Glutamatergic neuron (in vitro differentiated cells): ENCODE measurements around the gene CASP14. TPM values are rescaled to one million over a fixed set of nuclear protein-coding genes. Genes with fewer than 3 reads are reported as not detected.

Experiments used
- DNase-seq: peaks from one replicate; pipeline ENCODE4 v3.0.0; 2022
- H3K27ac Mint-ChIP-seq: one replicate; pipeline ENCODE4 v1.8.0; 2020; ENCODE audit warnings: mild to moderate bottlenecking, mixed read lengths, inconsistent platforms; ENCODE audit not compliant: unreplicated experiment
- H3K27me3 Mint-ChIP-seq: one replicate; pipeline ENCODE4 v1.8.0; 2020; ENCODE audit warnings: mild to moderate bottlenecking, moderate library complexity, mixed read lengths, inconsistent platforms; ENCODE audit not compliant: unreplicated experiment
- H3K36me3 Mint-ChIP-seq: one replicate; pipeline ENCODE4 v1.8.0; 2020; ENCODE audit warnings: mild to moderate bottlenecking, mixed read lengths, inconsistent platforms; ENCODE audit not compliant: unreplicated experiment
- H3K4me1 Mint-ChIP-seq: one replicate; pipeline ENCODE4 v1.8.0; 2020; ENCODE audit warnings: mild to moderate bottlenecking, low read depth, mixed read lengths, inconsistent platforms; ENCODE audit not compliant: unreplicated experiment
- H3K4me3 Mint-ChIP-seq: one replicate; pipeline ENCODE4 v1.8.0; 2020; ENCODE audit warnings: mild to moderate bottlenecking, mixed read lengths, inconsistent platforms; ENCODE audit not compliant: unreplicated experiment
- H3K9me3 Mint-ChIP-seq: one replicate; pipeline ENCODE4 v1.8.0; 2020; ENCODE audit warnings: mild to moderate bottlenecking, moderate library complexity, mixed read lengths, inconsistent platforms; ENCODE audit not compliant: unreplicated experiment
- CTCF ChIP-seq: fragments of 200-600 bp; sonication (generic); IDR thresholded peaks from one replicate; pipeline ENCODE4 v1.5.0; 2021; ENCODE audit not compliant: partially characterized antibody, unreplicated experiment
- total RNA-seq: library from RNA; stranded (reverse); fragmentation: NEBNext Ultra II Directional; extraction: Animal tissue kit (Norgen Biotek cat#: 25700); gene quantifications from one replicate; pipeline ENCODE4 v1.2.1, GENCODE V29; 2021; ENCODE audit not compliant: unreplicated experiment

CASP14 gene
- total RNA-seq, 1 donor from 2014 or later = not detected

- no peak overlapping the region for H3K4me3 Mint-ChIP-seq
- no peaks in the 10 kb centered on the region for H3K4me1 Mint-ChIP-seq
- H3K27me3 Mint-ChIP-seq = no peaks in the 10 kb centered on the region
- H3K27ac Mint-ChIP-seq = no peak overlapping the region
- TF ChIP-seq CTCF = no peak
- H3K9me3 Mint-ChIP-seq = no peaks in the 10 kb centered on the region
- DNase-seq = no peak
- H3K36me3 Mint-ChIP-seq = no peaks in the 10 kb centered on the region
These were observed 20.8 kb upstream of the CASP14 start for GRCh38 chr19:15028490-15028889.

GRCh38 chr19:15031675-15032074 lies 17.6 kb upstream of the CASP14 start:
- no peak for DNase-seq
- Mint-ChIP-seq H3K9me3 (no peaks in the 10 kb centered on the region), H3K4me1 (no peaks in the 10 kb centered on the region), H3K27me3 (peaks cover 4% of the 10 kb centered on the region), H3K27ac (no peak overlapping the region), H3K36me3 (no peaks in the 10 kb centered on the region), H3K4me3 (no peak overlapping the region)
- TF ChIP-seq CTCF = no peak

- Mint-ChIP-seq H3K4me3 (no peak overlapping the region), H3K27ac (no peak overlapping the region), H3K27me3 (peaks cover 4% of the 10 kb centered on the region), H3K9me3 (no peaks in the 10 kb centered on the region), H3K4me1 (no peaks in the 10 kb centered on the region), H3K36me3 (no peaks in the 10 kb centered on the region)
- TF ChIP-seq CTCF = no peak
- DNase-seq = no peak
These were observed 13.4 kb upstream of the CASP14 start for GRCh38 chr19:15035795-15036311.

GRCh38 chr19:15037586-15037985 lies 11.7 kb upstream of the CASP14 start:
- no peak for TF ChIP-seq CTCF
- H3K4me3 Mint-ChIP-seq = no peak overlapping the region
- H3K27me3 Mint-ChIP-seq = peaks cover 4% of the 10 kb centered on the region
- no peak overlapping the region for H3K27ac Mint-ChIP-seq
- DNase-seq = no peak
- H3K36me3 Mint-ChIP-seq = no peaks in the 10 kb centered on the region
- no peaks in the 10 kb centered on the region for H3K4me1 Mint-ChIP-seq
- H3K9me3 Mint-ChIP-seq = no peaks in the 10 kb centered on the region

GRCh38 chr19:15038294-15038693 lies 11.0 kb upstream of the CASP14 start:
- Mint-ChIP-seq H3K36me3 (no peaks in the 10 kb centered on the region), H3K9me3 (no peaks in the 10 kb centered on the region)

More at GRCh38 chr19:15038294-15038693, 11.0 kb upstream of the CASP14 start:
- TF ChIP-seq CTCF = no peak
- DNase-seq = no peak
- no peak overlapping the region for H3K27ac Mint-ChIP-seq
- no peaks in the 10 kb centered on the region for H3K4me1 Mint-ChIP-seq
- no peak overlapping the region for H3K4me3 Mint-ChIP-seq
- peaks cover 4% of the 10 kb centered on the region for H3K27me3 Mint-ChIP-seq
